Limb (tissue), 2 donors: ENCODE data around the gene POMT1.
A peak's percentile ranks its signal among the peaks of the same experiment; 100 is the strongest.

Source experiments
- DNase-seq, 2 donors: peaks; one replicate each; pipeline ENCODE4 v3.0.0-alpha.2; 2016; ENCODE audit errors: extremely low spot score in 2 of 2

The POMT1 gene

GRCh38 chr9:131476777-131477345 is 25.9 kb upstream of the POMT1 start:
- no peak for DNase-seq

GRCh38 chr9:131477367-131477766 is 25.4 kb upstream of the POMT1 start:
- no peak for DNase-seq

- DNase-seq: no peak
Measured at GRCh38 chr9:131477816-131478419, 24.8 kb upstream of the POMT1 start.

- DNase-seq: peak in 1 of 2 donors; percentile 71
Measured at GRCh38 chr9:131478421-131478868, 24.3 kb upstream of the POMT1 start.

GRCh38 chr9:131478911-131479310 is 23.8 kb upstream of the POMT1 start:
- DNase-seq: no peak

- no peak for DNase-seq
Measured at GRCh38 chr9:131480258-131480657, 22.5 kb upstream of the POMT1 start.

GRCh38 chr9:131481441-131482342 is 21.0 kb upstream of the POMT1 start:
- peak in 1 of 2 donors; percentile 32 for DNase-seq

GRCh38 chr9:131482343-131483006 is 20.2 kb upstream of the POMT1 start:
- no peak for DNase-seq

- DNase-seq: peak in 1 of 2 donors; percentile 13
Measured at GRCh38 chr9:131483319-131484050, 19.2 kb upstream of the POMT1 start.

- peak in 1 of 2 donors; percentile 19 for DNase-seq
Measured at GRCh38 chr9:131484051-131484445, 18.7 kb upstream of the POMT1 start.

- DNase-seq: peak in 1 of 2 donors; percentile 21
Measured at GRCh38 chr9:131484560-131485185, 18.0 kb upstream of the POMT1 start.

- peak in 1 of 2 donors; percentile 12 for DNase-seq
Measured at GRCh38 chr9:131485206-131485605, 17.5 kb upstream of the POMT1 start.

GRCh38 chr9:131485728-131486422 is 16.8 kb upstream of the POMT1 start:
- peak in 1 of 2 donors; percentile 19 for DNase-seq

- DNase-seq: peak in 1 of 2 donors; percentile 16
Measured at GRCh38 chr9:131487001-131487400, 15.7 kb upstream of the POMT1 start.

- DNase-seq: no peak
Measured at GRCh38 chr9:131487621-131488031, 15.1 kb upstream of the POMT1 start.

- DNase-seq: no peak
Measured at GRCh38 chr9:131490514-131490913, 12.2 kb upstream of the POMT1 start.

- no peak for DNase-seq
Measured at GRCh38 chr9:131491001-131491710, 11.6 kb upstream of the POMT1 start.

- no peak for DNase-seq
Measured at GRCh38 chr9:131492070-131492469, 10.6 kb upstream of the POMT1 start.

GRCh38 chr9:131494296-131494870 is 8.3 kb upstream of the POMT1 start:
- DNase-seq: no peak
